Activated CD4-positive, CD25-positive, alpha-beta regulatory T cell (primary cell): ENCODE data around the gene RAC2.

ENCODE experiments used
- DNase-seq, 4 experiments: peaks; one replicate each; lab custom pipeline; 2025; lab: John Stamatoyannopoulos, UW

The RAC2 gene

DNA sequence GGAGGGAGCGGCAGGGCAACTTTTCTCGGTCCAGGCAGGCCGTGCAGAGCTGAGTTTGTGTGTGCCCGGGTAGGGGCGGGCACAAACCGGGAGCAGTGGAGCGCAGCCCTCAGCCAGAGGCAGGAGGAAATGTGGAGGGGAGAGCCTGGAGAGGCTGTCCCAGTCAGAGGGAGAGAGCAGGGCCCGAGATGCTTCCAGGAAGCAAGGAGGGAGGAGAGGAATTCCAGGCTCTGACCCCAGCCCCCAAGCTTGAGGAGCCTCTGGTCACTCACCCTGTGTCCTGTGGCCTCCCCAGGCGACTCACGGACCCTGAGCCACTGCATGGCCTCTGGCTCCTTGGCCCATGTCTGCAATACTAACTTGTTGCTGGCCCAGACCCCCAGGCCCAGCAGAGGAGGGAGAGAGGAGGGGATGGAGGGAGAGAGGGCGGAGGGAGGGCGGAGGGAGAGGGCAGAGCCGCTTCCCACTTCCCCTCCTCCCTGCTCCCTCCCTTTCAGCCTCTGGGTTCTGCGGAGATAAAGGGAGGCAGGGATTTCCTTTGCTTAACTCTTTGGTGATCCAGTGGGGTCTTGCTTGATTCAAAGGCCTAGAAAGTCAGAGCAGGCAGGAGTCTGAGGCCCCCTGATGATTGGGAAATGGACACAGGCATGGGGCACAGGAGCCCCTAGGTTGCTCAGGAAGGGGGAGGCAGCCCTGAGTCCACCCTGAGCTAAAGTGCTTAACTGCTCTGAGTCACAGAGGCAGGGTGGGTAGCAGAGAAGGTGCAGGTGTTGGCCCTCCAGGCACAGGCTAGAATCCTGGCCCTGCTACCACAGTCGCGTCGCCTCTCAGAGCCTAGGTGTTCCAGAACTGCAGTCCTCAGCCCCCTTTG is 55.9 kb downstream of the RAC2 start, which contains the start of gene C1QTNF6:
Gene C1QTNF6, minus strand, starts transcription at position 357 of the 871 bp plus-strand sequence. Its CDS starts 34 bp downstream, at position 323.
- no peak for DNase-seq

DNA sequence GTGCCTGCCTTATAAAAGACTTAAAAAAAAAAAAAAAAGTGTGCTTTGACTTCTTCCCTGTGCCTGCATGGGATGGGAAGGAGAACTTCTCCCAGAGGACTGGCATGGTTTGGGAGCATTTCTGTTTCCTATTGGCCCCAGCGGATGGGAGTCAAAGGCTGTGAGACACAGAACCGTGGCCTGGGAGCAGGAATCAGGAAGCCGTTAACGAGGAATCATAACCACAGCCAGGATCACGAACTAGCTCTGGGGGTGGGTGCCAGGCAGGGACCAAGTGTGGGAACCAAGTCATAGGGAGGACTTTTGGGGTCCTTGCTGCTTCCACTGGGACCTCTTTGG is 56.5 kb downstream of the RAC2 start:
- DNase-seq: no peak

DNA sequence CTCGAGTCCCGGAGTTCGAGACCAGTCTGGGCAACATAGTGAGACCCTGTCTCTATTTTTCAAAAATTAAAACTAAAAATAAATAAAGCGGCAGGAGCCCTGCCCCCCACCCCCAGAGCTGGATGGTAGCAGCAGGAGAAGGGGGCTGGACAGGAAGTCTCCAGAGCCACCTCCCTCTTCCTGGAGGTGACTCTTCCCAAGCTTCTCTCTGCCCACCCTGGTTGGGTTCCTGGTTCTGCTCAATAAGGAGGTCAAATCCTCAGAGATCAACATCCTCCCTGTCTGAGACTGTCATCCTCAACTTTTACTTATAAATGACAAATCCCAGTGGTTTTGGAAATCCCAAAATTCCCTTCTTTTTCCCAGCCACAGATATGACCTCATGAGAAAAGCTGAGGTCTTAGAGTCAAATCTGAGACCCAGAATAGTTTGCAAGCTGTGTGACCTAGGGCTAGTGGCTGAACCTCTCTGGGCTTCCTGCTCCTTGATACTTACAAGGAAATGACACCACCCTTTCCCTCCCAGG is 57.0 kb downstream of the RAC2 start:
- DNase-seq: no peak

DNA sequence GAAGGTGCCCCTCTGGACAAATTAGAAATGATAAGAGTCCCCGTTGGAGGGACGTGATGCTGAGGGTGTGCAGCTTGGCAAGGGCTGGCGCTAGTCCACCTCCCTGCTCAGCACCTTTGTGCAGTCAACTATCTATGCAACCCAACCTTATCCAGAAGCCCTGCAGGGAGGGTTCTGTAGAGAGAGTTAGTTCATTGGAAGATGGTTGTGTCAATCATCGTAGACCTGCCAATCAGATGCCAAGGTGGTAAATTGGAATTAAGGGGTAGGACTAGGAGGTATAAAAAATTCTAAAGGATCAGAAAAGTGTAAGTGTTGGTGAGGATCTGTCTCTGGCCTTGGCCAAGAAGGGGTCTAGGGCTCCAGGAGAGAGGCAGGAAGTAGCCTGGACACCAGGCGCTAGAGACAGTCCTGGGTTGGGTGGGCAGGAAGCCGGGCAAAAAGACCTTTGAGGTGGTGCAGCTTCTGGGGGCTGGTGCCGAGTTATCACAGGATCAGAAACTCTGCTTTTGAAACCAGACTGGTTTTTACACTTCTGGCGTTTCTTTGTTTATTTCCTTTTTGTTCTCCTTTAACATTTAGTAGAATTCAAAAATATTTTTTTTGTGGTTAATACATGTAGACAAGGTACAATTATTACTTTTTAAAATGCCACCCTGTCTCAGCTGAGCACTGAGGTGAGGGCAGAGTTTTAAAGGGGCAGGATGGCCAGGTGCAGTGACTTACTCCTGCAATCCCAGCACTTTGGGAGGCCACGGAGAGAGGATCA is 57.7 kb downstream of the RAC2 start:
- no peak for DNase-seq

DNA sequence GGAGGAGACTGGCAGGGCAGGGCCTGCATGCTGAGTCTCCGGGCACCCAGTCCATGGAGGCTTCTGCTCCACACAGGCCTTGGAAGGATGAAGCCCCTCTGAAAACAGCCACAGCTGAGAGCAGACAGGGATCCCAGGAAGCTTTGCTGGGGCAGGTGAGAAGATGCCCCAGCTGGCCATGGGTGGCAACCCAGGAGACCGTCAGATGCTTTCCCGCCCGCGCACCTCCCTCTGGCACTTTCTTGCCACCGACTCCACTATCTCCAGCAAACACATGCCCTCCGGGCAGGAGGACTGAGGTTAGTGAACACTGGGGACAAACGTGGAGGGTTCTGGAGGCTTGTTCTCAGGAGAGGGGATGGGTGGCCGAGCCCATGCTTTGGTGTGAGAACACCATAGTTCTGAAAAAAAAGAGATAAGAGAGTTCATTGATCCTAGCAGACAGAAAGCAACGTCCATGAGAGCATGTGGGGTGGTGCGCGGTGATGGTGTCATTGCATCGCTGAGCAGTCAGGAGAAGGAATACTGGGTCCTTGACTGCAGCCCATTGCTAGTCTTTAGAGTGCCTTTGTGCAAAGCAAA is 58.3 kb downstream of the RAC2 start:
- DNase-seq: no peak

DNA sequence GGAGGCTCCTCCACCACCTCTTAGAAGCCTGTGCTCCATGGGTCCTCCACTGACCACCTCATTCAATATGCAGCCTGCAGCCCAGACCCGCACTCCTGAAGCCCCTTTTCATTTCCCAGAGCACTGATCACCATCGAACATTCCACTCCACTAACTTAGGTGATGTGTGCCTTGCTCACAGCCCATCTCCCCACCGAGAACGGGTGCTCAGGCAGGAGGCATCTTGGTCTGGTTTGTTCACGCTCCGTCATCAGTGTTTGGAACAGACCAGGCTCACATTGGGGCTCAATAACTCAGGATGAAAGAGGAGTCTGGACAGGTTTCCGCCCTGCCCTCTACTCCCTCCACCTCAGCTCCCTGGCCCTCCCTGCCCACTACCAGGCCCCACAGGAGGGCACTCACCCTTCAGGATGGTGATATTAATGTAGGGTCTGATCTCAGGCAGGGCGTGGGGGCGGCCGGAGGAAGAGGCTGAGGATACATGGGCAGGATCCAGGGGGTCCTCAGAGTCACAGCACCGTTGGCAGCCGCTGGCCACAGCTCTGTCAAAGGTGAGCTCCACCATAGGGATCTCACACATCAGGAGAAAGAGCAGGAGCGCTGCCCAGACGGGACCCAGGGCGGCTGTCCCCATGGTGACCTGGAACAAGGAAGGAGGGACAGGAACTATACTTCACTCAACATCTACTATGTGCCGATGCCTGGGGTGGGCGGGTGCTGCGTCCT is 59.1 kb downstream of the RAC2 start:
- DNase-seq: no peak

DNA sequence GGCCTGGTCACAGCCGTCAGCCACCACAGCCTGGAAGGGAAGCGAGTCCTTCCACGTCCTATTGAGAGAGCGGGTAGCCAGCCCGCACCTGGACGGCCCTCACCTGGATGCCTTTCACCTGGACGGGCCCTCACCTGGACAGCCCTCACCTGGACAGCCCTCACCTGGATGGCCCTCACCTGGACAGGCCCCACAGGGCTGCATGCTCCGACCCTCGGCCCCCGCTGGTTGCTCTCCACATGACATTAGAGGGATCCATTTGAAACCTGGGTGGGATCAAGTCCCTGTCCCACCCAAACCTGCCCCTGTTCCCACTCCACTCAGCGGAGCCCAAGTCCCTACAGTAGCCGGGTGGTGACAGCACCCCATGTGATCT is 59.7 kb downstream of the RAC2 start:
- DNase-seq: no peak

DNA sequence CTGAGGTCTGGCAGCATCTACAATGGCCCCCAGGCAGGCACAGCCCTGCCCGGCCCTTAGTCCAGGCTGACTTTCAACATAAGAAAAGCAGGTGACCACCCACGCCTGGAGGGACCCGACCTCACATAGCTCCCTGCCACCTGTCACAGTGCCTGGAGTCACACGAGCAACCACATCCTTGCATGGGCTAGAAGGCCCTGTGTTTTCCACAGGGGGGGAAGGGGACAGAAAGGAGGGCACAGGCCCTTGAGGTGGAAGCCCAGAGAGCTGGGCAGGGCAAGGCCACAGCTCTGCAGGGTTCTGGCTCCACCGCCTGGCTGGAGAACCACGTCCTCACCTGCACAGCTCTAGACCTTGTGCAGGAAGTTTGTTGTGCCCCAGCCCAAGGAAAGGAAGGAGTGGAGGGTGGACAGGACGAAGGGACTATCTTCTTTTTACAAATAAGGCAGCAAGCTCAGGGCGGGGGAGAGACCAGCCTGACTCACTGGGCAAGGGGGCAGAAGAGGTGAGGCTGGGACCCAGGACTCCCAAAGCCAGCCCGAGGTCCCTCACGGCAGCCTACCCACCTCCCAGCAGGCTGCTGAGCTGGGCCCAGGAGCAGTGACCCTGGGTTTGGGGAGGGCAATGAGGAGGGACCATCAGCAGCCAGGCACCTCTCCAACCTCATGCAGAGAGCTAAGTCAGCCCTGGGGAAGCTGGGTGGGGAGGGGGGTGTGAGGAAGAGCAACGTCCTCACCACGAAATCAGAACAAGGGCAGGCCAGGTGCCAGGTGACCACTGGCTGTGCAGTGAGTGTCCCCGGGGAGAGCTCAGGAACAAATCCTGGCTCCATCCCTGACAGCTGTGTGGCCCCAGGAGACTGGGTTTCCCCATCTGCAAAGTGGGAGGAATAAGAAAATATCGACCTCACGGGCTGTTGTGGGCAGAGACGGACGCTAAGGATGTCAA is 60.4 kb downstream of the RAC2 start:
- DNase-seq: no peak

DNA sequence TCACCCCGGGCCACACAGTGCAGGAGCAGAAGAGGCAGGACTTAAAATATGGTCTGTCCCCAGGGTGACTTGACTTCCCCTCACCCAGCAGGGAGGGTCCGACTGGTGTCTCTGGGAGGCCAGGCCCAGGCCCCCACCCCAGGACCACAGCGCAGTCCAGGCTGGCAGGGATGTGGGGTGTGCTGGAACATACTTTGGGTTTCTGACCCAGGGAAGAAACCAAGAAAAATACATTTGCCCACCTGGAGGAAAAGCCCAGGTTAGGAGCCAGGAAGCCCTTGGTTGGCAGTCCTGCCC is 61.2 kb downstream of the RAC2 start:
- DNase-seq: no peak

DNA sequence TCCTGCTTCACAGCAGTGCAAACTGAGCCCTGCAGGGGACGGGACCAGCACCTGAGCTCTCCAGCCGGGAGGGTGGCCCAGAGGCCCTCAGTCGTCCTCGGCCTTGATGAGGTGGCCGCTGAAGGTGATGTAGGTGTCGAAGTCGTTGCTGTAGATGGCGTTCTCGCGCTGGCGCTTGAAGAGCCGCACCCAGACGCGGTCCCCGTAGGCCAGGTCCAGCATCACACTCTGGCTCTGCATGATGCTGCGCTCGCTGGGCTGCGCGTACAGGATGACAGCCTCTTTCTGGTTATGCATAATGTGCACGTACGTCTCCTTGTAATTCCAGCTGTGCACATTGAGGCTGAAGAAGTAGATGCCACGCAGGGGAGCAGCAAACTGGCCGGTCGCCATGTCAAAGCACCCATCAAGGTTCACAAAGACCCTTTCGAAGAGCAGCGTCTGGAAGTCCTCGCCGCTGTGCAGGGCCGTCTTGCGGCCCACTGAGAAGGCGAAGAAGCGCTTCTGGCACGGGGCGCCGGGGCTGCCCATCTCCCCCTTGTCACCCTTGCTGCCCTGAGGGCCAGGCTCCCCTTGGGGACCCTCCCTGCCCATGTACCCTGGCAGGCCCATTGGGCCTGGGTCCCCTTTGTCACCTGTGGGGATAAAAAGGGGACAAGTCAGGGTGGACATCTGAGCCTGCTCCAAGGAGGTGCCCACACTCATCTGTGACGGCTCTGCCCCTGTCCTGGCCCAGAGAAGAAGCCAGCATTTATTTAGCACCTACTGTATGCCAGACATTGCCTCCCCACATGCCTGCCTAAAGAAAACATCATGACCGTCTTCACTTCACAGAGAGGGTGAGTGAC is 61.7 kb downstream of the RAC2 start:
- no peak for DNase-seq

DNA sequence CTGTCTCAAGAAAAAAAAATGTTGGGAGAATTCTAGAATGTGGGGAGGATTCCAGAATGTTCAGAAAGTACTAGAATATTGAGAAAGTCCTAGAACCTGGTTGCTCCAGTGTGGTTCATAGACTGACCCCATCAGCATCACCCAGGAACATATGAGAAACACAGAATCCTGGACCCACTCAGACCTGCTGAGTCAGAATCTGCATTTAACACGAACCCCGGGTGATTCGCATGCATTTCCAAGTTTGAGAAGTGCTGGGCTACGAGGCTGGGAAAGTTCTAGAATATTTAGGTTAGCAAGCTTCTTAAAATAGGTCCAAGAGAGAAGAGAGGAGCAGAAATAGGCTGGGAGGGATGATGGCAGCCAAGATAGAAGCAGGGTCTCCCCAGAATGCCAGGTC is 62.4 kb downstream of the RAC2 start:
- DNase-seq: no peak

DNA sequence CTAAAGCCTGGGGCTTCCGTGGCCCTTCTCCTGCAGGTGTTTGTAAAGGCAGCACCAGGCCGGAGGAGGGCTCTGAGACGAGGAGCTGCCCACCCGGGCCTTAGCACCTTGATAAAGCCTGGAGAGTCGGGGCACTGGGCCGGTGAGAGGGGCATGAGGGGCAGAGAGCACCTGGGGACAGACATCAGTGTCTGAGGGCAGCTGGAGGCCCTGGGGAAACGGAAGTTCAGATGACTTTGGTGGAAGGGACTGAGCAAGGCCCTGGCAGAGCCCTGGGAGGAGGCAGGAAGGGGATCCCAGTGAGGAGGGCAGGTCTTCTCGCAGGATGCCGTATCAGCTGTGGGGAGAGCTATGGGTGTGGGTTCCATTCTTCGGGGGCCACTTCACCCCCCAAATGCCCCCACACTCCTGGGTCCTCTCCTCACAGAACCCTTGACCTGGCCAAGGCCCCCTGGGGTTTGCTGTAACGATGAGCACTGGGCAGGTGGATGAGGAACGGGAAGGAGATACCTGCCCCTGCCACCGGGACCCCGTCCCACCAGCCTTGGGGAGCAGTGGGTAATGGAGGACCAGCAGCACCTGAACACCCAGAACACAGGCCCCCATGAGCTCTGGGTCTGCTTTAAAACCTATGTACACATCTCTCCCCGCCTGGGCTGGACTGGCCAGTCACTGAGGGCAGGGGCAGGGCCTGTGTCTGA is 63.4 kb downstream of the RAC2 start:
- no peak for DNase-seq

DNA sequence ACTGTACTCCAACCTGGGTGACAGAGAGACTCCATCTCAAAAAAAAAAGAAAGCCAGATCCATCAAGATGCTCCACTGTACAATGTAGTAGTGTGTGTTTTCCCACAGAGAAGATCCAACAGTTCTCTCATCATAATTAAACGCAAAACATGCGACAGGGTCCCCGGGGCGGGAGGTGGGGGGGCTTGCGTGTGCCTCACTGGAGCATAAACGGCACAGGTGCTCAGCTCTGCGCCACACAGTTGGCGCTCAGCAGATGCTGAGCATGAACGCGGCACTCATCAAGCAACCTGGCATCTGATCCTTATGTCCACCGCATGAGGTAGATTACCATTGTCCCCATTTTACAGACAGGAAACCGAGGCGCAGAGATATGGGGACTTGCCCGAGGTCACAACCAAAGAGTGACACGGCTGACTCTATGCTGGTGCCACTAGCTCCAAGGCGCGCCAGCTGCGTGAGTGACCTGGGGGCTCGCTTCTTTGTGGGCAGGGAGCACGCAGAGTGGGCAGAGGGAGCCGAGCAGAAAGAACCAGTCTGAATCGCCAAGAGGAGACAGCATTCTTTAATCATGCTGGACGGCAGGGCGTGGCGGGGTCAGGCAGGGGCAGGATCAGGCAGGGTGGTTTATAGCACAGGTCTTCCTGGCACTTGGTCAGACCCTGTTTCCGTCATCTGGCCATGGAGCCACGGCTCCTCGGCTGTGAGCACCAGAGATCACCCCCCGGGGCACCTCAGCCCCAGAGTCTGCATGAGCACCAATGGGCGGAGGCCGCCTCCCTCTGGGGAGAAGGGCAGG is 64.2 kb downstream of the RAC2 start:
- no peak for DNase-seq

DNA sequence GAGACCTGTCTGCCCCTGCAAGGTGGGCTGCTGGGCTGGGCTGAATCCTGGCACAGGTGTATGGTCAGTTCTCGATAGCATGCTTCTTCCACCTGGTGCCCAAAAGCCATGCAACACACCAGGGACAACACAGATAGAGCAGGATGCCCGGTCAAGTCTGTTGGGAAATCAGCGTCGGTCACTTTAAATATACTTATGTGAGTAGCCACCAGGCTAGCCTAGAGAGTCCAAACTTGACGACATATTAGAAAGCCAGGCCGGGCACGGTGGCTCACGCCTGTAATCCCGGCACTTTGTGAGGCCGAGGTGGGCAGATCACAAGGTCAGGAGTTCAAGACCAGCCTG is 65.0 kb downstream of the RAC2 start:
- DNase-seq: no peak

DNA sequence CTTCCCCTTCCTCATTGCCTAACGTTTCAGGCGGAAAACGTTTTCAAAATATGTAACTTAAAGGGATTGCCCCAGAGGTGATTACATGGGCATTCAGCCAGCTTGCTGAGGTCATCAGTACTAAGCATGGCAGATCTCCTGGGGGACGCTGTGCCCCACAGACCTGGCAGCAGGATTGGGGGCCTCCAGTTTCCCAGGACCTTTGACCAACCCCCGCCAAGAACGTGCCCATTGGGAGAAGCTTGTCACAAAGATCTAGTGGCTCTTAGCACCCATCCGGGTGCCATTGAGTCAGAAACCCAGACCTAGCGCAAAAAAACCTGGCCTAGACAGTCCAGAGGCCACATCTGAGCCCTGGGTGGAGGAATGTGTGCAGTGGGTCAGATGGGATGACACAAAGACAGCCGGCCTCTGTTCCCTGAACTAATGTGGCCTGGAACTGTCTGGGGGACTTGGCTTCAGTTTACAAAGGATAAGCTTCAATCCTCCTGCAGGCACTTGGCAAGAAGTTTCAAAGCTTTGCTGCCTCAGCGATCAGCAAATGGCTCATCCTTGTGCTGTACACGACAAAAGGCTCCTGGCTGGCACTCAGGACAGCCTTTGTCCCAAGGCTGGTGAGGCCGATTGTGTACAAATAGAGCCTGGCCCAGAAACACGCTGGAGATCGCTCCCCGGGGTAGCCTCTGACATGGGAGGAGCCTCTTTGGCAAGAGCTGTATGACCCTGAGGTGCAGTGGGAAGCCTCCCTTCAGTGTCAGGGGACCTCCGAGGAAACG is 65.5 kb downstream of the RAC2 start:
- no peak for DNase-seq

DNA sequence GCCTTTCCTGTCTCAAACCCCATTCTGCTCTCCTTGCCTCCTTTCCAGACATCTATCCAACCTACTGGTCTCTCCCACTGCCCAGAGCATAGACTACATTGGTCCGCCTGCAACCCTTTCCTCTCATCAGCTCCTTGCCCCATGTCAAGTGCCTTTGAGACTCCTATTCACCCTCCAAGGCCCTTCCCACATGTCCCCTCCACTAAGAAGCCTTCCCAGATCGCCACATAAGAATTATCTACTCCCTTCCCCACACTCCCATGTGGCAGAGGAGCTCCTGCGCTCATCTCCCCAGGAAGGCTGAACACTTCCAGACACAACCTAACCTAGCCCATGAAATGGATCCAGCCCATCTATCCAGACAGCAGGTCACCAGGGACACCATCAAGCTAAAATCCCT is 66.3 kb downstream of the RAC2 start:
- no peak for DNase-seq

DNA sequence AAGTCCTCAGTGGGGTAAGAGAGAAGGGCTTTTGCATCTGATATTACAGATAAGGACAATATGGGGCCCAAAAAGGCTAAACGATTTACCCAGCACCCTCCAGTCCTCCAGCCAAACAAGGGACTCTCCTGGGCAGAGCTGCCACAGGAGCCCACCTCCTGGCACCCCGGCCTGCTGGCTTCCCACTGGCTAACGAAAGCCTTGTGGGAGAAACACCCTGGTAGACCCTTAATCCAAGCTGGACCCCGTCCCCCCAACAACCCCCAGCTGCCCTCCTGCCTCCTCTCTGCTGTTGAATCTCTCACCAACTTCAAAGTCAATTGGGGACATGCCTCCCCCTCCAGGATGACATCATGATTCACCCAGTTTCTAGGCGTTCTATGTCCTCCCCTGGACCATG is 66.8 kb downstream of the RAC2 start:
- no peak for DNase-seq

DNA sequence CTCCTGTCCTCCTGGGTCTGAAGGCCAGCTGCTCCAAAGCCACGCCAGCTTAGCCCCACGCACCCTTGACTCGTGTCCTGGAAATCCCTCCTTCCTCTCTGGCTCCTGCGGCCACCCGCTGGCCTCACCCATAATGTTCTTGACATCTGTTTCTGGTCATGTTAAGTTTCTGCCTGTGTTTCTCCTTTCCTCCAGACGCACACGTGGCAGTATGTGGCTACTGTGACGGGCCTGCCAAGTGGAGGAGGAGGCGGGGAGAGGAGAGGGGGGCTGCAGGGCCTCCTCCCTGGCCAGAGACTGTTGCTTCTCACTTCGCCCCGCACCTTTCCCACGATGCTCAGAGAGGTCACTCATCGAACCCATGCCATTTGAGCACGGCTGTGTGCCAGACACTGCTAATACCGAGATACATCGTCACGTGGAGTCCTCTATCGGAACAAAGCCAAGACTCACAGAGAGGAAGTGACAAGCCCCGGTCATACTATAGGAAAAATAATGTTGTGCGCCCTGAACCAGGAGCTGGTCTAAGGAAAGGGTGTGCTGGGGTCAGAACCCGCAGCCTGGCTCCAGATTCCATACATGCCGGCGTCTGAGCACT is 67.5 kb downstream of the RAC2 start:
- DNase-seq: no peak
